Activated CD8-positive, alpha-beta memory T cell treated with anti-CD3 and anti-CD28 coated beads for 24 hours (primary cell): ENCODE data around the gene CERT1.

Experiments
- DNase-seq: peaks from one replicate; pipeline ENCODE4 v3.0.0-alpha.2; 2020

Gene CERT1

GRCh38 chr5:75468593-75468992, 42.8 kb downstream of the CERT1 start:
- DNase-seq: no peak

GRCh38 chr5:75466006-75466716, 45.3 kb downstream of the CERT1 start:
- DNase-seq: no peak

- DNase-seq: no peak
These were observed 45.9 kb downstream of the CERT1 start for GRCh38 chr5:75465480-75465879.

DNA sequence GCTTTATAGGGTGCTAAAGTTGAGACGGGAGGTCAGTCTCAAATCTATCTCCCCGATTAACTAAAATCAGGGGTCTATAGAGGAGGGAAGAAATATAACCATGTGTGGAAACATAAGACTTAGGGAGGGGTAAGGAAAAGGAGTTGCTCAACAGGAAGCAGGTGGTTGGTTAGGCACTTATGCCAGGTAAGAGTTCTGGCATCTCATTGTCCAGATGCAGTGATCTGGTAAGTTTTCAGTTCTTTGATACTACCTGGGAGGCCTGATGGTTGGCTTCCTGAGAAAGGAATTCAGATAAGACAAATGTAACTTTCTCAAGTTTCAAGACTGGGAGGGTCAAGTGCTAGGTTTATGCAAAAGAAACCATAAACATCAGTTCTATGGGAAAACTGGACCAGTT, 47.7 kb downstream of the CERT1 start:
- DNase-seq: no peak

- DNase-seq: no peak
These were observed 49.8 kb downstream of the CERT1 start for GRCh38 chr5:75461679-75462078.

DNA sequence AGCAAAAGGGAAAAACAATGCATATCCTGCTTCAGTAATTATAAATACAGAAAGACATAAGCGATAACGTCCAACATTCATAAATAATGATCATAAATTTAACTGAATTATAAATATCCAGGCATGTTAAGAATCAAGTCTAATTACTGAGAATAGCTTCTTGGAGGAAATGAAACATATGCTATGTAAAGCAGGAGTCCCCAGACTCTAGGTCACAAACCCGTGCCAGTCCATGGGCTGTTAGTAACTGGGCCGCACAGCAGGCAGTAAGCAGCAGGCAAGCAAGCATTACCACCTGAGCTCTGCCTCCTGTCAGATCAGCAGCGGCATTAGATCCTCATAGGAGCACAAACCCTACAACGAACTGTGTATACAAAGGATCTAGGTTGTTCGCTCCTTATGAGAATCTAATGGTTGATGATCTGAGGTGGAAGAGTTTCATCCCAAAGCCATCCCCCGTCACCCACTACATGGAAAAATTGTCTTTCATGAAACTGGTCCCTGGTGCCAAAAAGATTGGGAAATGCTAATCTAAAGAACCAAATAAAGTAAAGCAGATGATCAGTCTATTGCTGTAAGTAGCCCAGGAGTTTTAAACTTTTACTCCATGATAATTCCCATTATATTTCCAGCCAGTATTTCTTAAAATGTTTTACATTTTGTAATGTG, 50.4 kb downstream of the CERT1 start:
- DNase-seq: no peak

- DNase-seq: no peak
These were observed 50.9 kb downstream of the CERT1 start for GRCh38 chr5:75460532-75460931.

DNA sequence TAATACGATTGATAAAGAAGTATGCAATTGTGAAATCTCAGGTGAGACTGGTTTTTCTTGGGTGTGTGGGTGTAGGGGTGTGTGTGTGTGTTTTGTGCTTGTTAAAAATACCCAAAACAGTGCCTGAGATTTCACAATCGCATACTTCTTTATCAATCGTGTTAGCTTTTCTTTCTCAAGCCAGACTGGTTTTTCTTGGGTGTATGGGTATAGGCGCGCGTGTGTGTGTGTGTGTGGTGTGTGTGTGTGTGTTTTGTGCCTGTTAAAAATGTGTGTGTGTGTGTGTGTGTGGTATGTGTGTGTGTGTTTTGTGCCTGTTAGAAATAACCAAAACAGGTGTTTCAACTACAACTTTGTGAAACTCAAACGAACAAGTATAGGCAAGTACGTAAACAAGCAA, 53.7 kb downstream of the CERT1 start:
- no peak for DNase-seq

DNA sequence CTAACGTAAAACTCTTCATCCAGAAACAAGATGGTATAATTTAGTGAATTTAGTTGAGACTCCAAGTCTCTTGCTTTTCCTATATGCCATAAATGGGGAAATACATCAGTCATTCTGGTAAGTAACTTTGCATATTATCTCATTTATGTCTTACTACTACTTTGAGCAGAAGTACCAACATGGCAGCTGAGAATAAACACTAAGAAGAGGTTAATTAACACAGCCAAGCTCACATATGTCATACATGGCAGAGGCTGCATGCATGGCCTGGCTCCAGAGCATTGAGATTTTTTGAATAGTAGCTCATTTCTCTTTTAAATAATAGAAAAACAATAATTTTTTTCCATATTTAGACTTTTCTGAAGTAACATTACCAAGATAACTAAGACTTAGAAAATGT, 54.3 kb downstream of the CERT1 start:
- no peak for DNase-seq

- DNase-seq: no peak
These were observed 61.4 kb downstream of the CERT1 start for GRCh38 chr5:75450069-75450468.

DNA sequence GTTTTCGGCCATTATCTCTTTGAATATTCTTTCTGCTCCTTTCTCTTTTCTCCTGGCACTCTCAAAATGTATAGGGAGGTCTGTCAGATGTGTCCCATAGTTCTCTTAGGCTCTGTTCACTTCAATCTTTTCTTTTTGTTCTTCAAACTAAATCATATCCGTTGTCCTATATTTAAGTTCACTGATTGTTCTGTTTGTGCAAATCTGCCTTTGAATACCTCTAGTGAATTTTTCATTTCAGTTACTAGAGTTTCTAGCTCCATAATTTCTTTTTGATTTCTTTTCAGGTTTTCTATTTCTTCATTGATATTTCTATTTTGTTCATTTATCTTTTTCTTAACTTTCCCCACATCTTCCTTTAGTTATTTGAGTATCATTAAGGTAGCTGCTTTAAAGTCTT, 65.4 kb downstream of the CERT1 start:
- no peak for DNase-seq

DNA sequence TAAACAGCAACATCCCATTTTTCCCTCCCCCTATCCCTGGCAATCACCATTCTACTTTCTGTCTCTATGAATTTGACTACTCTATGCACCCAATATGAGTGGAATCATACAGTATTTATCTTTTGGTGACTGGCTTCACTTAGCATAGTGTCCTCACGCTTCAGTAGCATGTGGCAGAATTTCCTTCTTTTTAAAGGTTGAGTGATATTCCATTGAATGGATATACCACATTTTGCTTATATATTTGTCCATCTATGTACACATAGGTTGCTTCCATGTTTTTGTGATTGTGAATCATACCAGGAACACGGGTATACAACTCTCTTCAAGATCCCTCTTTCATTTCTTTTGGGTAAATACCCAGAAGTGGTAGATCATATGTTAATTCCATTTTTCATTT, 69.9 kb downstream of the CERT1 start:
- DNase-seq: no peak

GRCh38 chr5:75439276-75439675, 72.2 kb downstream of the CERT1 start:
- DNase-seq: no peak

GRCh38 chr5:75438722-75439121, 72.7 kb downstream of the CERT1 start:
- no peak for DNase-seq

- DNase-seq: no peak
These were observed 76.3 kb downstream of the CERT1 start for GRCh38 chr5:75435096-75435495.

DNA sequence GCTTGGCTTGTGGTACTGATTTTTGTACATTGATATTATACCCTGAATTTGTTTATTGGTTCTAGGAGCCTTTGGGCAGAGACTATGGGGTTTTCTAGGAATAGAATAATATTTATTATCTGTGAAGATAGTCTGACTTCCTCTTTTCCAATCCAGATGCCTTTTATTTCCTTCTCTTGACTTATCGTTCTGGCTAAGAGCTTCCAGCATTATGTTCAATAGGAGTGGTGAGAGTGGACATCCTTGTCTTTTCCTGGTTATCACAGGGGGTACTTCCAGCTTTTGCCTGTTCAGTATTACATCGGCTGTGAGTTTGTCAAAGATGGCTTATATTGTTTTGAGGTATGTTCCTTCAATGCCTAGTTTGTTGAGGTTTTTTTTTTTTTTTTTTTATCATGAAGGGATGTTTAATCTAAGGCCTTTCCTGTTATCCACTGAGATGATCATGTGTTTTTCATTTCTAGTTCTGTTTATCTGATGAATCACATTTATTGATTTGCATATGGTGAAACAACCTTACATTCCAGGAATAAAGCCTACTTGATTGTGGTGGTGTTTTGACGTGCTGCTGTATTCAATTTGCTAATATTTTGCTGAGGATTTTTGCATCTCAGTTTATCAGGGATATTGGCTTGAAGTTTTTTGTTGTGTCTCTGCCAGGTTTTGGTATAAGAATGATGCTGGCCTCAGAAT, 77.5 kb downstream of the CERT1 start:
- DNase-seq: no peak

GRCh38 chr5:75414241-75414640, 97.2 kb downstream of the CERT1 start:
- DNase-seq: no peak

DNA sequence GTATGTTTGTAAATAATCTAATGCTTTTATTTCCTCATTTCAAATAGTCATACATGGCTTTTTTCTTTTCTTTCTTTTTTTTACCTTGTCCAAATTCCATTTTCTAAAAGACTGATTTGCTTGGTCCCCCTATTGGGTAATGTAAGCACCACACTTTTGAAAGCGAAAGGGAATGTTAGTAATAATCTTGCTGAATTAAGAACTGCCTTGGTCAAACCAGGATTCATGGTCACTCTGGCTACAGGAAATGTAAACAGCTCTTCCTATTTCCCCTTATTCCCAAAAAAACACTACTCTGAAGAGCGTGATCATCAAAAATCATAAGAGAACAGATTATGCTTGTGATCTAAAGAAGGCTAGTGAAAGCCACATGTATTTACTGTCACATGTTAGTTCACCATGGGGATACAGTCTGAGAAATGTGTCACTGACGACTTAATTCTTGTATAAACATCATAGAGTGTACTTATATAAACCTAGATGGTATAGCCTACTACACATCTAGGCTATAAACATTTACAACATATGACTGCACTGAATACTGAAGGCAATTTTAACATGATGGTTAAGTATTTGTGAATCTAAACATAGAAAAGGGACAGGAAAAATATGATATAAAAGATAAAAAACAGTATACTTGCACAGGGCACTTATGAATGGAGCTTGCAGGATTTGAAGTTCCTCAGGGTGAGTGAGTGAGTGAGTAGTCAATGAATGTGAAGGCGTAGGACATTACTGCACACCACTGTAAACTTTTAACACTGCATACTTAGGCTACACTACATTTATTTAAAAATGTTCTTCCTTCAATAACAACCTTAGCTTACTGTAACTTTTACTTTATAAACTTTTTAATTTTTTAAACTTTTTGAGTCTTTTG, 99.1 kb downstream of the CERT1 start:
- DNase-seq: no peak

DNA sequence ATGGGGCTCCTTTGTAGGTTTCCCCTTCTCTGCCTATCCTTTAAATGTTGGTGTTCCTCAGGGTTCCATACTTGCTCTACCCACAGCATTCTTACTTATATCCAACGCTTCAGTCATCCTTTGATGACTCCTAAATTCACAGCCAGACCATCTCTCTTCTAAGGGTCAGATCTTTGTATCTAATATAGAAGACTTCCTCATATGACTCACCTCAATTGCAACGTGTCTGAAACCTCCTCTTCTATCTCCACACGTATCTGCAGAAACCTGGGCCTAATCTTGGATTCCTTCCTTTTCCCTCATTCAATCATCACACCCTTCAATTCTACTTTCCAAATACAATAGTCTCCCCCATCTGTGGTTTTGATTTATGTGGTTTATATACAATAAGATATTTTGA, 106.1 kb downstream of the CERT1 start:
- no peak for DNase-seq

GRCh38 chr5:75395277-75395676, 116.2 kb downstream of the CERT1 start:
- no peak for DNase-seq

DNA sequence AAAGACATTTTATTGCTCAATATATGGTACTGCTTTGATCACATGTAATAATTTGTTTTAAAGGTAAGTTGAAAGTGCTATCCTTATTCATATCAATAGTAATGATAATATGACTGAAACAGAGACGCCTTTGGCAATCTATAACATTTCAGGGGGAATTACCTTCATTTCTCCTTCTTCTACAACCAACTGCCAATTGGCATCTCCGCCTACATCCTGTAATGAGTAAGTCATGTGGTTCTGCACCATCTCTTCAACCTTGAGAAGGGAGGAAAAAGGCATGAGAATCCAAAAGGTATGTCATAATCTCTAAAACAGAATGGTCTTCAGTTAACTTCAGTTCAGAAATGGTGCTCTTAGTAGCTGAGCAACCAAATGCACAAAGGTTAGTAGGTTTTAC, 122.0 kb downstream of the CERT1 start:
- DNase-seq: no peak

DNA sequence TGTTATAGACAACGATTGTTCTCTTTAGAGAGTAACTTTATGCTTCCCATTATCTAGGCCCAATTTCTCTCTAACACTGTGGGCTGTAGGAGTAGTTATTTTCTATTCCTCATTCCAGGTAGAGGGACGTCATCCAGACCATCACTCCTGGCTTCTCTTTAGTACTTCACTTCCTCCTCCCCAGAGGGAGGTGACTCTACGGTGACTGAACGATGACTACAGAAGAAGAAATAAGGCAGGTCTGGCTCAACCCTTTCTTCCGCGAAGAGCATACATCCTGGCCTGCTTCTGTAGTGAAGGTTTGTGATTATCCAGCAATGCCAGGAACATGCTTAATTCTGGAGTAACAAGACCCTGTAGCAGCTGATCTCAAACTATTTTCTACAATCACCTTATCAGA, 123.6 kb downstream of the CERT1 start:
- DNase-seq: no peak

DNA sequence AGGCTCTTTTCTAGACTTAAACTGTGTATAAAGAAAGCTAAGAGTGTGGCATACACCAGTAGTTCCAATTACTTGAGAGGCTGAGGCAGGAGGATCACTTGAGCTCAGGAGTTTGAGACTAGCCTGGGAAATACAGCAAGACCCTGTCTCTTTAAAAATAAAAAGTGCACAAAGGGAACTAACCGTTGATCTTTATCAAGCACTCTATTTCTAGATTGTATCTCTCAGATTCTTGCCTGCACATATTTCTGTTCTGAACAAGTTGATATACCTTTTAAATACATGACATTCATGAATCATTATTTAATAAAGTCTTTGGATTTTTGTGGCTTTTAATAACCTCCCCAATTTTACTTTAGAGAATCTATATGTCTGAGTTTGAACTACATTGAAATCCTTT, 127.2 kb downstream of the CERT1 start:
- DNase-seq: no peak
